A673 (cell line): ENCODE data around the gene TESPA1.

ENCODE experiments used
- EZH2 ChIP-seq: fragments of 200-600 bp; sonication (generic); IDR thresholded peaks from 2 replicates; pipeline ENCODE4 v1.6.1; 2017; ENCODE audit warnings: borderline replicate concordance, low read depth, mild to moderate bottlenecking, mixed read lengths, antibody characterized with exemption, low read length; ENCODE audit not compliant: poor library complexity, severe bottlenecking
- TF ChIP-seq, protein P1 (sequence below): fragments of 300-800, 200-600 bp; sonication (generic); conservative IDR thresholded peaks from 2 replicates; pipeline ENCODE4 v1.5.1; 2017; ENCODE audit warnings: low read depth, mild to moderate bottlenecking, antibody characterized with exemption, low read length, moderate library complexity, mixed read lengths

DNA sequence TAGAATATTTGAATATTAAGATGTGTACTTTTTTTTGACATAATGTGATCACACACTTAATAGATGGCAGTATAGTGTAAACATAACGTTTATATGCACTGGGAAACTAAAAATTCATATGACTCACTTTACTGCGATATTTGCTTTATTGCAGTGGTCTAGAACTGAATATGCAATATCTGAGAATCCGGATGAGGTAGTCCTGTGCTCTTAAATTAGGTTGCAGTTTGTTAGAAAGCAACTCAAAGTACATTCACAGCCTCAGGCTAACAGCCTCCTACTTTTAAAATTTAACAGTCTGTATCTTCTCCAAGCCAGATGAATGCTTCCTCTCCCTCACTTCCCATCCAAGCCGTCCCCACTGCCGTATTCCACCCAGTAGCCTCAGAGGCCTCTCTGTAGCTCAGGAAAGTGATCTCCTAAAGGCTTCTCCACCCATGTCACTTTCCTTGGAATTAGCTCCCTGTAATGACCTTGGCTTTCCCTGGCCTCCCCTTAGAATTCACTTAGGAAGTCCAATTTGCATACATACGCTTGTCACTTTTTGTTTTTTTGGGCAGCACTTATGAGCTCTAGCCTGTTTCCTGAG is 43.7 kb downstream of the TESPA1 start:
- TF ChIP-seq, protein P1, sequence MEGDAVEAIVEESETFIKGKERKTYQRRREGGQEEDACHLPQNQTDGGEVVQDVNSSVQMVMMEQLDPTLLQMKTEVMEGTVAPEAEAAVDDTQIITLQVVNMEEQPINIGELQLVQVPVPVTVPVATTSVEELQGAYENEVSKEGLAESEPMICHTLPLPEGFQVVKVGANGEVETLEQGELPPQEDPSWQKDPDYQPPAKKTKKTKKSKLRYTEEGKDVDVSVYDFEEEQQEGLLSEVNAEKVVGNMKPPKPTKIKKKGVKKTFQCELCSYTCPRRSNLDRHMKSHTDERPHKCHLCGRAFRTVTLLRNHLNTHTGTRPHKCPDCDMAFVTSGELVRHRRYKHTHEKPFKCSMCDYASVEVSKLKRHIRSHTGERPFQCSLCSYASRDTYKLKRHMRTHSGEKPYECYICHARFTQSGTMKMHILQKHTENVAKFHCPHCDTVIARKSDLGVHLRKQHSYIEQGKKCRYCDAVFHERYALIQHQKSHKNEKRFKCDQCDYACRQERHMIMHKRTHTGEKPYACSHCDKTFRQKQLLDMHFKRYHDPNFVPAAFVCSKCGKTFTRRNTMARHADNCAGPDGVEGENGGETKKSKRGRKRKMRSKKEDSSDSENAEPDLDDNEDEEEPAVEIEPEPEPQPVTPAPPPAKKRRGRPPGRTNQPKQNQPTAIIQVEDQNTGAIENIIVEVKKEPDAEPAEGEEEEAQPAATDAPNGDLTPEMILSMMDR: no peak
- no peak for TF ChIP-seq EZH2
